NCI-H1417 (cell line): ENCODE data around the gene KDM4B.
"Not testable (repeated sequence)": the region's sequence is repeated elsewhere in the genome, so short reads cannot be mapped to it uniquely, and the experiment has no call there.

ENCODE experiments used
- DNase-seq, 3 experiments: peaks; one replicate each; lab custom pipeline; 2025; lab: John Stamatoyannopoulos, UW

Gene KDM4B

GRCh38 chr19:5173993-5174392 lies 205.1 kb downstream of the KDM4B start:
- no peak for DNase-seq

- peak in 1 of 3 experiments; percentile 46 for DNase-seq
Measured at GRCh38 chr19:5177745-5178450, 209.0 kb downstream of the KDM4B start.

GRCh38 chr19:5178841-5179240 lies 209.9 kb downstream of the KDM4B start:
- no peak for DNase-seq

- no peak for DNase-seq
Measured at GRCh38 chr19:5179256-5179655, 210.3 kb downstream of the KDM4B start.

GRCh38 chr19:5181329-5181728 lies 212.4 kb downstream of the KDM4B start:
- DNase-seq, result no peak

- no peak for DNase-seq
Measured at GRCh38 chr19:5182751-5183150, 213.8 kb downstream of the KDM4B start.

GRCh38 chr19:5183616-5184015 lies 214.7 kb downstream of the KDM4B start:
- DNase-seq, result no peak

GRCh38 chr19:5184930-5185329 lies 216.0 kb downstream of the KDM4B start:
- no peak for DNase-seq

- DNase-seq, result no peak
Measured at GRCh38 chr19:5186293-5187050, 217.6 kb downstream of the KDM4B start.

- no peak for DNase-seq
Measured at GRCh38 chr19:5188548-5189317, 219.8 kb downstream of the KDM4B start.

- DNase-seq, result no peak
Measured at GRCh38 chr19:5189318-5189607, 220.3 kb downstream of the KDM4B start.

GRCh38 chr19:5191091-5191490 lies 222.2 kb downstream of the KDM4B start:
- DNase-seq, result no peak

GRCh38 chr19:5192568-5192967 lies 223.7 kb downstream of the KDM4B start:
- no peak for DNase-seq

GRCh38 chr19:5193192-5193591 lies 224.3 kb downstream of the KDM4B start:
- peak in 2 of 3 experiments; percentile 10 to 34 for DNase-seq

- no peak for DNase-seq
Measured at GRCh38 chr19:5194641-5195040, 225.7 kb downstream of the KDM4B start.

- not testable (repeated sequence) for DNase-seq
Measured at GRCh38 chr19:5195587-5195986, 226.7 kb downstream of the KDM4B start.

GRCh38 chr19:5196832-5197231 lies 227.9 kb downstream of the KDM4B start:
- DNase-seq, result no peak

- DNase-seq, result peak in 1 of 3 experiments; percentile 11
Measured at GRCh38 chr19:5200844-5201243, 231.9 kb downstream of the KDM4B start.

GRCh38 chr19:5202553-5202952 lies 233.6 kb downstream of the KDM4B start:
- no peak for DNase-seq
